ENCODE data around the gene PRPH. TPM values are rescaled to one million over a fixed set of nuclear protein-coding genes. Genes with fewer than 3 reads are reported as not detected.
A peak's percentile ranks its signal among the peaks of the same experiment; 100 is the strongest.

PRPH gene
- total RNA-seq, 1 experiment from 2014 or later, result 1.4 TPM

DNA sequence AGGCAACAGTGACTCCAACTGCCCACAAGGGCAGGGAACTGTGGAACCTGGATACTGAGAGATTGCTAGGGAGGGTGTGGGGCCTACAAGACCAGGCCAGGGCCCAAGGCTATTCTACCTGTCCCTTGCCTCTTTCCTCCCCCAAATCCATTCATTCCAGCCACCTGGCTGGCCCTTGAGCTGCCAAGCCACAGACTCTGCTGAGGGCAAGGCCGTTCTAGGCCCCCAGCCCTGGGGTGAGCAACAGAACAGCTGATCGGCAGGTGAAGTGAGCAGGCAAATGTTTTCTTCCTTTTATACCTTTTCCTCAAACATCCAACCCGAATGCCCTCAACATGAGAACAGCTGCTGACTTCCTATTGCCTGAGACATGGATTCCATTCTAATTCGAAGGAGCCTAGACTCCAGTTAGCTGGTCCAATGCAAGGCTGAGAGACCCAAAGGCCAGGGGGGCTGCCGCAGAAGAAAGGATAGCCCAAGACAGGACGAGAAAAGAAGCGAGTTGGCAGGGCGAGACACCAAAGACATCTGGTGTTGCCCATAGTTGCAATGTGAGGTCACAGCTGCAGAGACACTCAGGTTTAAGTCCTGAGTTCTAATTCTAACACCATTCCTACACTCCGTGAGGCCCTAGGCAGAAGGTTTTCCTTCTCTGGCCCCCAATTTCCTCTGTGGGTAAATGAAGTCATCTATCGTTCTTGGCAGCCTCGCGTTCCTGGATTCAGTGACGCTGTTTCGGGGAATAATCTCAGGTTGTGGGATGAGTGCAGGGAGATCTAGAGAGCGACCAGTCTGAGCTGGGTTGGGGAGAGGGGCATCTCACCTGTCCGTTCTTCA lies 40.4 kb downstream of the PRPH start:
- Mint-ChIP-seq H3K4me3 (ENCODE audit: unreplicated experiment) (no peak overlapping the region), H3K4me1 (ENCODE audit: insufficient read depth, unreplicated experiment) (peaks cover 10% of the 10 kb centered on the region), H3K36me3 (ENCODE audit: insufficient read depth, unreplicated experiment) (no peaks in the 10 kb centered on the region), H3K27ac (ENCODE audit: low read depth, unreplicated experiment) (no peak overlapping the region), H3K27me3 (ENCODE audit: insufficient read depth, unreplicated experiment) (peaks cover 15% of the 10 kb centered on the region), H3K9me3 (ENCODE audit: unreplicated experiment) (no peaks in the 10 kb centered on the region)
- ChIA-PET CTCF (interaction anchor here (0.7 to 5.3 kb wide), 6 partner anchors 17 to 181 kb away, joined by 3 to 57 read pairs (median 4); no protein-coding TSS in a partner anchor), POLR2A (no interaction called here)
- TF ChIP-seq, protein P1, sequence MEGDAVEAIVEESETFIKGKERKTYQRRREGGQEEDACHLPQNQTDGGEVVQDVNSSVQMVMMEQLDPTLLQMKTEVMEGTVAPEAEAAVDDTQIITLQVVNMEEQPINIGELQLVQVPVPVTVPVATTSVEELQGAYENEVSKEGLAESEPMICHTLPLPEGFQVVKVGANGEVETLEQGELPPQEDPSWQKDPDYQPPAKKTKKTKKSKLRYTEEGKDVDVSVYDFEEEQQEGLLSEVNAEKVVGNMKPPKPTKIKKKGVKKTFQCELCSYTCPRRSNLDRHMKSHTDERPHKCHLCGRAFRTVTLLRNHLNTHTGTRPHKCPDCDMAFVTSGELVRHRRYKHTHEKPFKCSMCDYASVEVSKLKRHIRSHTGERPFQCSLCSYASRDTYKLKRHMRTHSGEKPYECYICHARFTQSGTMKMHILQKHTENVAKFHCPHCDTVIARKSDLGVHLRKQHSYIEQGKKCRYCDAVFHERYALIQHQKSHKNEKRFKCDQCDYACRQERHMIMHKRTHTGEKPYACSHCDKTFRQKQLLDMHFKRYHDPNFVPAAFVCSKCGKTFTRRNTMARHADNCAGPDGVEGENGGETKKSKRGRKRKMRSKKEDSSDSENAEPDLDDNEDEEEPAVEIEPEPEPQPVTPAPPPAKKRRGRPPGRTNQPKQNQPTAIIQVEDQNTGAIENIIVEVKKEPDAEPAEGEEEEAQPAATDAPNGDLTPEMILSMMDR (IDR thresholded peaks at IDR 0.05; ENCODE audit: unreplicated experiment), result no peak
- no peak for DNase-seq (ENCODE audit: unreplicated experiment)
- intact Hi-C loops (cut with micrococcal nuclease), result loop anchor here (5.0 kb wide), 1 partner anchor 48 kb away; no protein-coding TSS in a partner anchor
- BruUV-seq (replicated peaks), result no TSS peak

DNA sequence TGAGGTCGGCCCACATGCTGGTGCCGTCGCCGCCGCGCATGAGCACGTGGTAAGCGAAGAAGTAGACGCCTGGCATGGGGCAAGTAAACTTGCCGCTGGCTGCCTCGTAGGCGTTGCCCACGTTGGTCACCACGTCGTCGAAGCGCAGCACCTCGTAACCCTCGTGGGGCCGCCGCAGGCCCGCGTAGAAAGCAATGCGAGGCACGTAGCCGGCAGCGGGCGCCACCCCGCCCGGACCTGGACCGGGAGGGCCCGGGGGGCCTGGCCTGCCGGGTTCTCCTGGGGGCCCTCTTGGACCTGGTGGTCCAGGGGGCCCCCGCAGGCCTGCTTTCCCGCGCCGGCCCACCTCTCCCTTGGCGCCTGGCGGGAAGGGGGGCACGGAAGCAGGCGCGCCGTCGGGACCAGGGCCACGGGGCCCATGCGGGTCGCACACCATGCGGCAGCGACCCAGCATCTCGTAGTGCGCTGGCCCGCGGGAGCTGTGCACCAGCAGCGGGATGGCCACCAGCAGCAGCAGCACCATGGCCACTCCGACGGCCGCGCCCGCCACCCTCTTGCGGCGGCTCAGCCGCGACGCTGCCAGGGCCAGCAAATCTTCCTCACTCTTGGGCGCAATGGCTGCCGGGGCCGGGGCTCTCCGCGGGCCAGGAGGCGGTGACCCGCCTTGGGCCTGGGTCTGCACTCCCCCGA lies 41.2 kb downstream of the PRPH start:
- CTCF ChIA-PET, result interaction anchor here (0.5 to 5.3 kb wide), 12 partner anchors 11 to 1525 kb away, joined by 3 to 57 read pairs (median 4); partner anchors contain the start of gene PRPH
- H3K27ac Mint-ChIP-seq (ENCODE audit: low read depth, unreplicated experiment), result no peak overlapping the region
- H3K9me3 Mint-ChIP-seq (ENCODE audit: unreplicated experiment), result no peaks in the 10 kb centered on the region
- H3K36me3 Mint-ChIP-seq (ENCODE audit: insufficient read depth, unreplicated experiment), result no peaks in the 10 kb centered on the region
- H3K4me1 Mint-ChIP-seq (ENCODE audit: insufficient read depth, unreplicated experiment), result peaks cover 10% of the 10 kb centered on the region
- TF ChIP-seq, protein P1 (IDR thresholded peaks at IDR 0.05; ENCODE audit: unreplicated experiment), result no peak
- intact Hi-C loops (cut with micrococcal nuclease), result loop anchor here (5.0 kb wide), 1 partner anchor 49 kb away; no protein-coding TSS in a partner anchor
- BruUV-seq (replicated peaks), result no TSS peak
- POLR2A ChIA-PET, result no interaction called here
- no peak for DNase-seq (ENCODE audit: unreplicated experiment)
- peaks cover 15% of the 10 kb centered on the region for H3K27me3 Mint-ChIP-seq (ENCODE audit: insufficient read depth, unreplicated experiment)
- H3K4me3 Mint-ChIP-seq (ENCODE audit: unreplicated experiment), result no peak overlapping the region

DNA sequence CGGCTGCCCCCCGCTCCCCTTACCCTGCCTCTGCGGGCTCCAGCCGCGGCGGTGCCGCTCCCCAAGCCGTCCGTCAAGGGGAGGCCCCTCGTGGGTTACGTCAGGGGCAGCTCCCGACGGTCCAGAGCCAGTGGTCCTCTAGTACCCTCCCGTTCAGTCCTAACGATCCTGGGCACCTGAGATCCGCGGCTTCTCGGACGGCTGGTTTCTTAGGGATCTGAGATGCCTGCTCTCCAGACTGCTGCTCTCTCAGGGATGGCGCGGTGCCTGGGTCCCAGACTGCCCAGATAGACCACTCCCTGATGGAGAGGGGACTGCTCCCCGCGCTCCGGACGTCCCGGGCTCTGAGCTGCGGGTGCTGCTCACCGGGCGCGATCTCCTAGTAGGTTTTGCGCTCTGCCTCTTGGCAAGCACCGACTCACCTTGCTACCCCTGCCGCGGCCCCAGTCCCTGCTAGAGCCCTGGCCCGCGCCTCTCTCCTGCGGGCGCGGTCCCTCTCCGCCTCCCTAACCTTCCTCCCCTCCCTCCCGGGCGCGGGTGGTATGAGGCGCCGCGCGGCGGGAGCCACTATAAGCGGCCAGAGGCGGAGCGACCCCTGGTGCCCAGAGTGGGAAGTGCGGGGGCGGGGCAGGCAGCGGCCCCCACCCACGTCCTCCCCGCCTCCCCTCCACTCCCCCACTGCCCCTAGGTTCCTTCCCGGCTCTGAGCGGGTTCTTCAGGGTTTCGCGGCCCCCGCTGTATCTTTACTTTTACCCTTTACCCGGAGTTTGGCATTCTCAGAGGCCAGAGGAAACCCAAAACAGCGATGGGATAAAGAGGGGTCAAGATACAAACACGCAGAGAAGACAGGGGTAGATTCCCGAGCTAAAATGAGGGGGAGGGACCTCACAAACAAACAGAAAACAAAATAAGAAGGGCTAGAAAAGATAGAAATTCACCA lies 42.0 kb downstream of the PRPH start, which contains the start of gene C1QL4:
Gene C1QL4, minus strand, starts transcription at position 544 of the 940 bp plus-strand sequence. CDS start 711 bp downstream, outside the sequence.
- intact Hi-C loops (cut with micrococcal nuclease), result loop anchor here (5.0 kb wide), 1 partner anchor 50 kb away; no protein-coding TSS in a partner anchor
- Mint-ChIP-seq H3K27me3 (ENCODE audit: insufficient read depth, unreplicated experiment) (peaks cover 15% of the 10 kb centered on the region), H3K9me3 (ENCODE audit: unreplicated experiment) (no peaks in the 10 kb centered on the region), H3K27ac (ENCODE audit: low read depth, unreplicated experiment) (no peak within 1 kb of the TSS), H3K36me3 (ENCODE audit: insufficient read depth, unreplicated experiment) (no peaks in the 10 kb centered on the region), H3K4me3 (ENCODE audit: unreplicated experiment) (peak within 1 kb of the TSS; percentile 59), H3K4me1 (ENCODE audit: insufficient read depth, unreplicated experiment) (peaks cover 10% of the 10 kb centered on the region)
- ChIA-PET POLR2A (interaction anchor here (0.6 kb wide), 1 partner anchor 17 kb away, joined by 3 read pairs; no protein-coding TSS in a partner anchor), CTCF (interaction anchor here (0.5 to 5.3 kb wide), 23 partner anchors 10 to 1524 kb away, joined by 3 to 57 read pairs (median 3); partner anchors contain the start of genes DNAJC22, PRPH and TUBA1C)
- TF ChIP-seq, protein P1 (IDR thresholded peaks at IDR 0.05; ENCODE audit: unreplicated experiment), result peak; percentile 97
- no TSS peak for BruUV-seq (replicated peaks)
- DNase-seq (ENCODE audit: unreplicated experiment), result peak; percentile 70
